Embryonic facial prominence (tissue), 1 donor: ENCODE measurements around the gene ZNF474.

Experiments used
- DNase-seq: peaks from one replicate; pipeline ENCODE4 v3.0.0-alpha.2; 2016; ENCODE audit errors: extremely low spot score

Gene ZNF474

GRCh38 chr5:122118356-122118948 lies 10.9 kb upstream of the ZNF474 start:
- DNase-seq: no peak

- no peak for DNase-seq
Measured at GRCh38 chr5:122119205-122119604, 10.1 kb upstream of the ZNF474 start.

- DNase-seq: no peak
Measured at GRCh38 chr5:122120493-122120892, 8.9 kb upstream of the ZNF474 start.

GRCh38 chr5:122120957-122121356 lies 8.4 kb upstream of the ZNF474 start:
- DNase-seq: no peak

- no peak for DNase-seq
Measured at GRCh38 chr5:122121479-122122465, 7.6 kb upstream of the ZNF474 start.

GRCh38 chr5:122124766-122125165 lies 4.6 kb upstream of the ZNF474 start:
- DNase-seq: no peak

- DNase-seq: peak; percentile 66
Measured at GRCh38 chr5:122126177-122126755, 3.1 kb upstream of the ZNF474 start.

- no peak for DNase-seq
Measured at GRCh38 chr5:122126756-122127321, 2.5 kb upstream of the ZNF474 start.

GRCh38 chr5:122130152-122130551 lies 806 bp downstream of the ZNF474 start:
- DNase-seq: no peak

GRCh38 chr5:122137702-122138101 lies 8.4 kb downstream of the ZNF474 start:
- no peak for DNase-seq

- no peak for DNase-seq
Measured at GRCh38 chr5:122138356-122138755, 9.0 kb downstream of the ZNF474 start.

GRCh38 chr5:122140900-122141299 lies 11.6 kb downstream of the ZNF474 start:
- no peak for DNase-seq

GRCh38 chr5:122141751-122142150 lies 12.4 kb downstream of the ZNF474 start:
- DNase-seq: no peak

GRCh38 chr5:122142480-122143164 lies 13.3 kb downstream of the ZNF474 start:
- no peak for DNase-seq

- DNase-seq: no peak
Measured at GRCh38 chr5:122144236-122144635, 14.9 kb downstream of the ZNF474 start.

GRCh38 chr5:122145906-122146305 lies 16.6 kb downstream of the ZNF474 start:
- DNase-seq: no peak

- DNase-seq: no peak
Measured at GRCh38 chr5:122149321-122150090, 20.2 kb downstream of the ZNF474 start.

GRCh38 chr5:122150215-122150614 lies 20.9 kb downstream of the ZNF474 start:
- DNase-seq: no peak

- DNase-seq: no peak
Measured at GRCh38 chr5:122151640-122152039, 22.3 kb downstream of the ZNF474 start.

GRCh38 chr5:122152266-122152900 lies 23.0 kb downstream of the ZNF474 start:
- no peak for DNase-seq
